Activated T-helper 2 cell treated with anti-CD3 and anti-CD28 coated beads, Interferon-gamma antibody, Interleukin-2, Interleukin-4, amounts not matched to agents 10 μg/mL and 5 μg/mL and 100 μg/mL, durations not matched to agents 14 hours and 24 hours and 36 hours (primary cell): ENCODE results near the gene GSC2. TPM values are rescaled to one million over a fixed set of nuclear protein-coding genes. Genes with fewer than 3 reads are reported as not detected.
"Not testable (repeated sequence)": the region's sequence is repeated elsewhere in the genome, so short reads cannot be mapped to it uniquely, and the experiment has no call there.

Experiments
- DNase-seq: peaks from one replicate; pipeline ENCODE4 v3.0.0; 2021; ENCODE audit warnings: low spot score
- H3K27ac Mint-ChIP-seq: one replicate; pipeline ENCODE4 v1.8.0; 2021; ENCODE audit warnings: mixed read lengths
- H3K27me3 Mint-ChIP-seq: one replicate; pipeline ENCODE4 v1.8.0; 2021; ENCODE audit warnings: low read depth, mixed read lengths
- H3K36me3 Mint-ChIP-seq: one replicate; pipeline ENCODE4 v1.8.0; 2021; ENCODE audit warnings: low read depth, mixed read lengths
- H3K4me1 Mint-ChIP-seq: one replicate; pipeline ENCODE4 v1.8.0; 2021; ENCODE audit warnings: low read depth, mixed read lengths
- H3K4me3 Mint-ChIP-seq: one replicate; pipeline ENCODE4 v1.8.0; 2021; ENCODE audit warnings: low read depth, mild to moderate bottlenecking, moderate library complexity, mixed read lengths
- H3K9me3 Mint-ChIP-seq: one replicate; pipeline ENCODE4 v1.8.0; 2021; ENCODE audit warnings: mixed read lengths
- intact Hi-C: fragments of 100-400 bp; cut with micrococcal nuclease; formaldehyde crosslinking; loops from one replicate; pipeline ENCODE4 v1.15.1; 2023
- total RNA-seq: library from RNA; stranded (reverse); gene quantifications from 2 replicates; pipeline ENCODE4 v1.2.3, GENCODE V29; 2022

The GSC2 gene
- total RNA-seq, 1 donor from 2014 or later, result not detected

DNA sequence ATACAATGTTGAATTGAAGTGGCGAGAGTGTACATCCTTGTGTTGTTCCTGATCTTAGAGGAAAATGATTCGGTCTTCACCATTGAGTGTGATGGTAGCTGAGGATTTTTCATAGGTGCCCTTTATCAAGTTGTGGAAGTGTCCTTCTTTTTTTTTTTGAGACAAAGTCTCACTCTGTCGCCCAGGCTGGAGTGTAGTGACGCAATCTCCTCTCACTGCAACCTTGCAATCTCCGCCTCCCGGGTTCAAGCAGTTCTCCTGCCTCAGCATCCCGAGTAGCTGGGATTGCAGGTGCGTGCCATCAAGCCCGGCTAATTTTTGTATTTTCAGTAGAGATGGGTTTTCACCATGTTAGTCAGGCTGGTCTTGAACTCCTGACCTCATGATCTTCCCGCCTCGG is 8.6 kb upstream of the GSC2 start:
- DNase-seq, intact Hi-C loops, H3K4me3 Mint-ChIP-seq, H3K36me3 Mint-ChIP-seq, H3K9me3 Mint-ChIP-seq, H3K27me3 Mint-ChIP-seq, H3K27ac Mint-ChIP-seq, H3K4me1 Mint-ChIP-seq: not testable (repeated sequence)

DNA sequence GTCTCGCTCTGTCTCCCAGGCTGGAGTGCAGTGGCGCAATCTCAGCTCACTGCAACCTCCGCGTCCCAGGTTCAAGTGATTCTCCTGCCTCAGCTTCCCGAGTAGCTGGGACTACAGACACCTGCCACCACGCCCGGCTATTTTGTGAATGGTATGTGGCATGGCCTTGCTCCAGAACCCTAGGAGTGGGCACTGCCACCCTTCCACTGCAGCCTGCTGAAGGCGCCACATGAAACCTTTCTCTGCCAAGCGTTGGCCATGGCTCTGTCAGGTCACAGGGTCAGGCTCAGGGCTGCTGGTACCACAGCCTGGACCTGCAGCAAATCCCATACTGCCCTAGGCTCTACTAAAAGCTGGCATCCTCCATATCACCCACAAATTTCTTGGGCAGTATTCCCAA is 6.0 kb upstream of the GSC2 start:
- intact Hi-C loops, H3K9me3 Mint-ChIP-seq, H3K4me3 Mint-ChIP-seq, H3K4me1 Mint-ChIP-seq, DNase-seq, H3K27ac Mint-ChIP-seq, H3K36me3 Mint-ChIP-seq: not testable (repeated sequence)
- peaks cover 26% of the 10 kb centered on the region for H3K27me3 Mint-ChIP-seq

DNA sequence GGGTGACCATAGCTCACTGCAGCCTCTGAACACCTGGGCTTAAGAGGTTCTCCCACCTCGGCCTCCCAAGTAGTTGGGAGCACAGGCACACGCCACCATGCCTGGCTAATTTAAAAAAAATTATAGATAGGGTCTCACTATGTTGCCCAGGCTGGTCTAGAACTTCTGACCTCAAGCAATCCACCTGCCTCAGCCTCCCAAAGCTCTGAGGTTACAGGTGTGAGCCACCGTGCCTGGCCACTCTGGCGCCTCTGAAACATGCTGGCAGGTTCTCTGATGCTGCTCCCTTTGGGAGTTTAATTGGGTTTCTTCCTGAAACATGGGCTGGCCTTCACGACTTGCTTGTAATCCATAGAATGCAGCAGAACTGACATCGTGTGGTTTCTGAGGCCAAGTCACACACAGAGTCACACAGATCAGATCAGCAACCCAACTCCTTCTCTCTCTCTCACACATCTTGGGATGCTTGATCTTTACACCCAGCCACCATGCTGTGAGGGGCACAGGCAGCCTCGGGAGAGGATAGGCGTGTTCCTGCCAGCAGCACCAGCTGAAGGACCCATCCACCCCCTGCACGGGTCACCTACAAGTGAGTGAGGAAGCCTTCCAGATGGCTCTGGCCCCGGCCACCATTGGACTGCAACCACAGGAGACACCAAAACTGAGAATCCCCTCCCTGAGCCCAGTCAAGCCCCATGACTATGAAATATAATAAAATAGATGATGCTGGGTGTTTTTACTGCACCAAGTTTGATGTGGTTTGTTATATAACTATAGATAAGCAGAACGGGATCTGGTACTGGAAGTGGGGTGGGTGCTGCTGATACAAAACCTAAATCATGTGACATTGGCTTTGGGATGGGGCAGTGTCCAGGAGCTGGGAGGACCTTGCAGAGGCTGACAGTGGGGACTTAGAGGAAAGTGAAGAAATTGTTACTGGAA is 3.1 kb upstream of the GSC2 start:
- peaks cover 3% of the 10 kb centered on the region for H3K4me1 Mint-ChIP-seq
- peaks cover 3% of the 10 kb centered on the region for H3K36me3 Mint-ChIP-seq
- H3K27me3 Mint-ChIP-seq, result peaks cover 32% of the 10 kb centered on the region
- H3K9me3 Mint-ChIP-seq, result no peaks in the 10 kb centered on the region
- intact Hi-C loops, result no loop called here
- H3K27ac Mint-ChIP-seq, result no peak overlapping the region
- no peak for DNase-seq
- H3K4me3 Mint-ChIP-seq, result no peak overlapping the region

DNA sequence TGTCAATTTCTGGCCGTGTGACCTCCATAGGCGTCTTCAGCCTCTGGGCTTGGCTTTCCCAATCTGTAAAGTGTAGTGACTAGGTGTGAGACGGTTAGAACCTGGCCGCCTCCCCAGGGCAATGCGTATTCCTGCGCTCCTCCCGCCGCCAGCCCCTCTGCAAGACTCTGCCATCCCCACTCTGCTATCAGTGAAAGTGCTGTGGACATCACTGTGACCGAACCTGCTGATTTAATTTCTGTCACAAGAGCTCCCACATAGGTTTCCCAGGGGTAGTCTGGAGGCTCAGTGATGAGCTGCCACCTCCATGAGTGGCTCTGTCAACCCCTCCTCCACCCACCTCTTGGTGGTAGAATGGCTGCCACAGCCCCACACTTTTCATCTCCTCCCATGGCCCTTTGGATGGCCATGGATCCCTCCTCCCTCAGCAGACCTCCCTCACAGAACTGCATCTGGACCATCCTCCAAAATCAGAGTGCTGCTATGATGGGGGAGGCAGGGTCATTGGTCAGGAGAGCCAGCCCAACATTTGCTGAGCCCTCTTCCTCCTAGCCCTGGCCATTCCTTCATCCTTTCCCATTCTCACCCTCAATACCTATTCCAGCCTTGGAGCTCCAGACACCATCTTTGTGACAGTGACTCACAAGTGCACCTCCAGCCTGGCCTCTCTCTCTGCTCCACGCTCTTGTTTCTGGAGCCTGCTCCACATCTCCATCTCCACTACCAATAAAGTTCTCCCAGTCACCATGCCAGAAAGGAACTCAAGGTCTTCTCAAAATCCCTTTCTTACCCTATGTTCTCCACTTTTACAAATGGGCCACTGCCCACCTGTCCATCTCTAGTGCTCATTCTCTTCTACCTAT is 1.5 kb upstream of the GSC2 start:
- Mint-ChIP-seq H3K4me1 (peaks cover 3% of the 10 kb centered on the region), H3K4me3 (peak overlapping the region; percentile 70), H3K9me3 (no peaks in the 10 kb centered on the region), H3K27ac (no peak overlapping the region), H3K36me3 (peaks cover 3% of the 10 kb centered on the region), H3K27me3 (peaks cover 49% of the 10 kb centered on the region)
- DNase-seq, result no peak
- intact Hi-C loops, result no loop called here

DNA sequence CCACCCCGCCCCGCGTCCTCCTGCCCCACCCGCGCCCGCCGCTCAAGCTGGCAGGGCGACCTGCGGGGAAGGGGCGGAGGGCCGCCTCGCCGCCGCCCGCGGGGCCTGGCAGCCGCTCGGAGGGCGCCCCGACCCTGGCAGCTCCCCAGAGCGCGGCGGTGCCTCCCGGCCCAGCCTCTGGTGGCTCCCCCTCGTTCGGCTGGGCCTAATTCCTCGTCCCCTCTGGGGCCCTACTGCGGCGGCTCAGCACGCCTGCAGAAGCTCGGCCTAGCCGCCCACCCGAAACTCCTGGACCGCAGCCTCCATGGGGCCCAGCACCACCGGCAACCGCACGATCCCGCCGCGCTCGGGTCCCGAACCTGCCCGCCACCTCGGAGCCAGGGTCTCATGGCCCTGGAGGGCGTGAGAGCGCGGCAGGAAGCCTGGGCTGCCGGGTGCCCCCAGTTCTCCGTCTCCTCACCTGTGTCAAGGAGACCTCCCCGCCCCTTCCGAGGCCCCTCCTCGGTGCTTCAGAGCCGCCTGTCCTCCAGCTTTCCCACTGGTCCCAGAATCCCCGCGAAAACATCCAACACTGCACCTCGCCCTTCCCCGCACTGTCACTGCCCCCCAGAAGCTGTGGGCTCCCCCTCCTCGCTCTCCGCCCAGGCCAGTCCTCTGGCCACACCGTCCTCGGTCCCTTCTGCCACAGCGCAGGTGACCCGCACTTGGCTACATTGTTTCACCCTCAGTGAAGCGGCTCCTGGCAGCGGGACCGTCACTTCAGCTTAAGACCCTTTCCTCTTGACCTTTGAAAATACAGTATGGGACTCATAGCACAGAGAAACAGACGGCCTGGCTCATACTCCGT is 613 bp upstream of the GSC2 start:
- Mint-ChIP-seq H3K27me3 (peaks cover 55% of the 10 kb centered on the region), H3K4me3 (peak overlapping the region; percentile 70)

DNA sequence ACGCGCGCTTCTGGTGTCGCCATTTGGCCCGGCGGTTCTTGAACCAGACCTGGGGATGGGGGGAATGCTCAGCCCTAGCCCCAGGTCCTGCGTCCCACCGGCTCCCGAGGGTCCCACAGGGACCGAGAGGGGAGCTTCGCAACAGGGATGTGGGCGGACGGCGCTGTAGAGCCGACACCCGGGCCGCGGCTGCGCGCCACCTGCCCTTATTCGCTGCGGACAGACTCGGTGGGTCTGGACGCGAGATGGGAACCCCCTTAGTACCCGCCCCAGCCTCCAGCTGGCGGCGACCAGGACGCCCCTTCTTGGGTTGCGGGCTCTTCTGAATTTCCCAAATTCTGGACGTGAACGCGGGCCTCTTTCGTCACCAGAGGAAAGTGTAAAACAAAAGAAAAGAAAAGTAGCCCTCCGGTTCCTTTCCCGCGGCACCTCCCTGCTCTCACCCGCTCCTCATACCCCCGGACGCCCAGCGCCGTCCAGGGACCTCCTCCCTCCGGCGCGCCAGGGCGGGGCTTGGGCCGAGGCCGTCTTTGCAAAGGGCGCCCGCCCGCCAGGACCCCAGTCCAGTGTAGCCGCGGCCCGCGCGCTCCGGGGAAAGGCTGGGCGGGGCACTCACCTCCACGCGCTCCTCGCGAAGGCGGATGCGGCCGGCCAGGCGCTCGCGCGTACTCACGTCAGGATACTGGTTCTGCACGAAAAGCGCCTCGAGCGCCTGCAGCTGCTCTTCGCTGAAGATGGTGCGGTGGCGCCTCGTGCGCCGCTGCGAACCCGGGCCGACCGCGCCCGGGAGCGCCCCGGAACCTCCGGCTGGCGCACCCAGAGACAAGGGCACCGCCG is 827 bp downstream of the GSC2 start:
- Mint-ChIP-seq H3K4me1 (peaks cover 3% of the 10 kb centered on the region), H3K36me3 (peaks cover 5% of the 10 kb centered on the region), H3K9me3 (no peaks in the 10 kb centered on the region), H3K4me3 (peak overlapping the region; percentile 58), H3K27me3 (peaks cover 48% of the 10 kb centered on the region), H3K27ac (no peak overlapping the region)
- DNase-seq, result peak; percentile 59
- intact Hi-C loops, result loop anchor here (10.0 kb wide), 1 partner anchor 326 kb away; the partner anchor contains the start of genes CDC45 and UFD1

More for the DNA sequence above, 613 bp upstream of the GSC2 start:
- intact Hi-C loops, result no loop called here
- no peak for DNase-seq
- no peaks in the 10 kb centered on the region for H3K9me3 Mint-ChIP-seq
- H3K36me3 Mint-ChIP-seq, result peaks cover 3% of the 10 kb centered on the region
- no peak overlapping the region for H3K27ac Mint-ChIP-seq
- H3K4me1 Mint-ChIP-seq, result peaks cover 3% of the 10 kb centered on the region

DNA sequence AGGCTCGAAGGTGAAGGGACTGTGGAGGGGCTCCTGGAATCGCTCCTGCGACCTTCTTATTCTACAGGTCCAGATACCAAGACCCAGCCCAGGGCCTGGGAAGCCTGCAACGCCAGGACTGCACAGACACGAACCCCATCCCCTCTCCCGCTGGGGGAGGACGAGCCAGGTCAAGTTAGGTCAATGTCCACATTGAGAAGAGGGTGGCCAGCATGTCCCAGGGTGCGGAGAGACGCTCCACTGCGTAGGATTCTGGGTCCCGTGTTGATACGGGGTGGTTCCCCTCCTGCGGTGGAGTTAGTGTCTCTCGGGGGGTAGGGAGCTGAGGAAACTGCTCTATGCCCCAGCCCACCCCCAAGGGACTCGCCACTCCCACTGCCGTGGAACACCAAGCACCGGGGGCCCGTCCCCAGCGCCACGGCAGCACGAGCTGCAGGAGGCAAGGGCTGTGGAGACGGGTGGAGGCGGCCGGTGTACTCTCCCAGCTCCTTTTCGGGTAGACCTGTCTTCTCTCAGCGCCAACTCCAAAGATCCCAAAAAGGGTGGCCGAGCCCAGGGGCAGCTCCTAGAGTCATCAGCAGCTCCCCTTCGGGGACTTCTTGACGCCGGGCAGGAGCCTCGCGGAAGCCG is 1.6 kb downstream of the GSC2 start:
- Mint-ChIP-seq H3K9me3 (no peaks in the 10 kb centered on the region), H3K4me3 (no peak overlapping the region), H3K27me3 (peaks cover 45% of the 10 kb centered on the region), H3K4me1 (peaks cover 8% of the 10 kb centered on the region), H3K36me3 (peaks cover 9% of the 10 kb centered on the region), H3K27ac (no peak overlapping the region)
- DNase-seq, result no peak
- intact Hi-C loops, result loop anchor here (10.0 kb wide), 1 partner anchor 326 kb away; the partner anchor contains the start of genes CDC45 and UFD1

DNA sequence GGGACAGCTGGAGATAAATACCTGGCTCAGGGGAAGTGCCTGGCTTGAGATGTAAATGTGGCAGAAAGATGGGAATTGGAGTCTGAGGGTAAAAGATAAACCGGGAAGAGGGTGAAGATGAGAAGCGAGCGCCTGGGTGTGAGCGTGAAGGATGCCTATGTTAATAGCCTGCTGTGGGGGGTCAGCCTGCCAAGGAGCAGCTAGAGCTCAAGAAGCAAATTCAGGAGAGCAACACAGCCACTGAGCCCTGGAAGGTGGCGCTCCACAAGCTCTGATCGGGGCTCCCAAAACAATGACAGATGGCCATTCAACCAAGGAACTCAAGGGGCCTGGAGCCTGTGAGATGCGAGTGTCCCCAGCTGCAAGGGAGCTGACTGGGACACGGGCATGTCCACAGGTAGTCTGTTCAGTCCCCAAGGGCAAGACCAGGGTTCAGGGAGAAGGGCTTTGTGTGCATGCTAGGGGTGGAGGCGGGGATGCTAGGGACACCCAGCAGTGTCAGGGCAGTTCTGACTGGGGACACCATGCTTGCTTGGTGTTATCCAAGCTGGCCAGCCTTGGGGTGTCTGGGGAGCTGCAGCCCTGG is 2.8 kb downstream of the GSC2 start:
- peaks cover 14% of the 10 kb centered on the region for H3K36me3 Mint-ChIP-seq
- H3K9me3 Mint-ChIP-seq, result no peaks in the 10 kb centered on the region
- no peak overlapping the region for H3K4me3 Mint-ChIP-seq
- peaks cover 10% of the 10 kb centered on the region for H3K4me1 Mint-ChIP-seq
- no peak overlapping the region for H3K27ac Mint-ChIP-seq
- DNase-seq, result no peak
- peaks cover 39% of the 10 kb centered on the region for H3K27me3 Mint-ChIP-seq
- intact Hi-C loops, result loop anchor here (10.0 kb wide), 1 partner anchor 328 kb away; the partner anchor contains the start of genes CDC45 and UFD1

DNA sequence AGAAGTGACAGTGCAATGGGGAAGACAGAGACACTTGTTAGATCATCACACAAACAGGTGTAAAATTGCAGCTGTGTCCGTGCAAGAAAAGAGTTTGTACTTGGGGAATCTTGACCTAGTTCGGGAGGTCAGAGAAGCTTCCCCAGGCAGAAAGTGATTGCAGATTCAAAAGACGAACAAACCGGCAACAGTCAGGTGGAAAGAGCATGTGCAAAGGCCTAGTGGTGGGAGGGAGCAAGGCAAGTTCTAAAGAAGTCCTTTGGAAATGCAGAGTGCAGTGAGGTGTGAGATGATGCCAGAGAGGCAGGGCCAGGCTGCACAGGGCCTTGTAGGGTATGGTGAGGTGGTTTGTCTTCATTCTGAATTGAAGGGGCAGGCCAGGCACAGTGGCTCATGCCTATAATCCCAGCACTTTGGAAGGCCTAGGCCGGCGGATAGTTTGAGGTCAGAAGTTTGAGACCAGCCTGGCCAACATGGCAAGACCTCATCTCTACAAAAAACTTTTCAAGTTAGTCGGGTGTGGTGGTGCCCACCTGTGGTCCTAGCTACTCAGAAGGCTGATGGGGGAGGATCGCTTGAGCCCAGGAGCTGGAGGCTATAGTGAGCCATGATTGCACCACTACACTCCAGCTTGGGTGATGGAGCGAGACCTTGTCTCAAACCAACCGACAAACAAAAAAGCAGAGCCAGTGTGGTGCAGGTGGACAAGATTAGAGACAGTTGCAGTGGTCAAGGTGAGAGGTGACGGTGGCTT is 3.7 kb downstream of the GSC2 start:
- Mint-ChIP-seq H3K4me3 (no peak overlapping the region), H3K27me3 (peaks cover 31% of the 10 kb centered on the region), H3K4me1 (peaks cover 10% of the 10 kb centered on the region), H3K36me3 (peaks cover 16% of the 10 kb centered on the region), H3K27ac (no peak overlapping the region), H3K9me3 (no peaks in the 10 kb centered on the region)
- intact Hi-C loops, result loop anchor here (10.0 kb wide), 1 partner anchor 328 kb away; the partner anchor contains the start of genes CDC45 and UFD1
- DNase-seq, result no peak

DNA sequence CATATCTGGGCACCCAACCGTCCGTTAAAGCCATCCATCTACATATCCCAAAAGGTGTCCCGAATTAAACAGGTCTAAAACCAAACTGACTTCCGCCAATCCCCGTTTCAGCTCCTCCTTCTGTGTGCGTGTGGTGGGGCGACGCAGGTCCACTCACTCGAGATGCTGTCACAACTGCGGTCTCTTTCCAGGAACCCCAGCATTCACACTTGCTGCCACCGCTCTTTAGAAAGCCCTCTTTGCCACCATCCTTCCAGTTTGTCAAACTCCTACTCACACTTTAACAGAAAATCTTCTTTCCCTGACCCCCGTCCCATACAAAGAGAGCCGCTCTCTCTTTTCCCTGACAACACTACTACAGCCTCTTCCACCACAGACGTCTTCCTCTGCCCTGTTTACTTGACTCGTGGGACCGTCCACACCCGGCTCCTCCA is 6.1 kb downstream of the GSC2 start:
- Mint-ChIP-seq H3K4me1 (peaks cover 7% of the 10 kb centered on the region), H3K27ac (peak overlapping the region; percentile 97), H3K4me3 (peak overlapping the region; percentile 98), H3K36me3 (peaks cover 39% of the 10 kb centered on the region), H3K27me3 (peaks cover 25% of the 10 kb centered on the region), H3K9me3 (no peaks in the 10 kb centered on the region)
- intact Hi-C loops, result loop anchor here (1.0 to 10.0 kb wide), 4 partner anchors 22 to 486 kb away; partner anchors contain the start of genes CDC45, DGCR2, SLC25A1 and UFD1
- DNase-seq, result peak; percentile 46
